Brain microvascular endothelial cell (primary cell): ENCODE data around the gene CCDC88B.

Source experiments
- DNase-seq: peaks from one replicate; pipeline ENCODE4 v3.0.0-alpha.2; 2020
- H3K27ac ChIP-seq: fragments of 250-450 bp; sonication (Bioruptor Pico); 2 replicates; pipeline ENCODE4 v1.5.1; 2020; ENCODE audit warnings: mild to moderate bottlenecking, moderate library complexity
- H3K27me3 ChIP-seq: fragments of 250-450 bp; sonication (Bioruptor Pico); replicated peaks from 2 replicates; pipeline ENCODE4 v1.5.1; 2020; ENCODE audit warnings: mild to moderate bottlenecking
- H3K36me3 ChIP-seq: fragments of 250-450 bp; sonication (Bioruptor Pico); replicated peaks from 2 replicates; pipeline ENCODE4 v1.5.1; 2020; ENCODE audit warnings: mild to moderate bottlenecking
- H3K4me3 ChIP-seq: 2 replicates; pipeline ENCODE4 v1.5.1; 2011; ENCODE audit warnings: low read depth, mild to moderate bottlenecking, control low read depth, low read length, moderate library complexity
- CTCF ChIP-seq: IDR thresholded peaks from 2 replicates; pipeline ENCODE4 v1.5.1; 2011; ENCODE audit warnings: low read depth, mild to moderate bottlenecking, moderate library complexity, low read length, control low read depth, inconsistent platforms; ENCODE audit errors: missing control alignments
- in situ Hi-C: cut with HindIII; loops from 2 replicates; pipeline ENCODE4 v1.10.0; 2017; ENCODE audit warnings: low sequenced_read_pairs, low pct_ligation_motif_present

CCDC88B gene

GRCh38 chr11:64356498-64357411 lies 16.8 kb downstream of the CCDC88B start:
- Histone ChIP-seq H3K27ac (no peak overlapping the region), H3K36me3 (peaks cover 3% of the 10 kb centered on the region), H3K27me3 (no peaks in the 10 kb centered on the region), H3K4me3 (no peak overlapping the region)
- in situ Hi-C loops, result no loop called here
- DNase-seq, result no peak
- TF ChIP-seq CTCF, result peak; percentile 71

GRCh38 chr11:64357446-64357845 lies 17.4 kb downstream of the CCDC88B start:
- H3K4me3 ChIP-seq, result no peak overlapping the region
- DNase-seq, result no peak
- peaks cover 7% of the 10 kb centered on the region for H3K36me3 ChIP-seq
- H3K27ac ChIP-seq, result no peak overlapping the region
- TF ChIP-seq CTCF, result no peak
- no peaks in the 10 kb centered on the region for H3K27me3 ChIP-seq
- in situ Hi-C loops, result no loop called here

GRCh38 chr11:64357904-64358535 lies 18.0 kb downstream of the CCDC88B start:
- no peak for DNase-seq
- Histone ChIP-seq H3K36me3 (peaks cover 11% of the 10 kb centered on the region), H3K27me3 (no peaks in the 10 kb centered on the region), H3K27ac (no peak overlapping the region), H3K4me3 (no peak overlapping the region)
- no peak for TF ChIP-seq CTCF
- in situ Hi-C loops, result no loop called here

GRCh38 chr11:64358536-64358906 lies 18.5 kb downstream of the CCDC88B start:
- in situ Hi-C loops, result no loop called here
- peak overlapping the region; percentile 48 for H3K4me3 ChIP-seq

GRCh38 chr11:64358907-64359711 lies 19.1 kb downstream of the CCDC88B start, which contains the start of gene RPS6KA4:
TSS of gene RPS6KA4 (plus strand) at chr11:64359162. CDS start at chr11:64359236, 74 bp downstream.
- Histone ChIP-seq H3K4me3 (peak within 1 kb of the TSS; percentile 88), H3K36me3 (peaks cover 14% of the 10 kb centered on the region), H3K27ac (peak within 1 kb of the TSS; percentile 30), H3K27me3 (no peaks in the 10 kb centered on the region)
- in situ Hi-C loops, result no loop called here
- DNase-seq, result peak; percentile 20
- TF ChIP-seq CTCF, result no peak

More at GRCh38 chr11:64358536-64358906, 18.5 kb downstream of the CCDC88B start:
- H3K27me3 ChIP-seq, result no peaks in the 10 kb centered on the region
- TF ChIP-seq CTCF, result no peak
- DNase-seq, result no peak
- peaks cover 12% of the 10 kb centered on the region for H3K36me3 ChIP-seq
- peak overlapping the region; percentile 20 for H3K27ac ChIP-seq
